ENCODE measurements around the gene NHS.

NHS gene

DNA sequence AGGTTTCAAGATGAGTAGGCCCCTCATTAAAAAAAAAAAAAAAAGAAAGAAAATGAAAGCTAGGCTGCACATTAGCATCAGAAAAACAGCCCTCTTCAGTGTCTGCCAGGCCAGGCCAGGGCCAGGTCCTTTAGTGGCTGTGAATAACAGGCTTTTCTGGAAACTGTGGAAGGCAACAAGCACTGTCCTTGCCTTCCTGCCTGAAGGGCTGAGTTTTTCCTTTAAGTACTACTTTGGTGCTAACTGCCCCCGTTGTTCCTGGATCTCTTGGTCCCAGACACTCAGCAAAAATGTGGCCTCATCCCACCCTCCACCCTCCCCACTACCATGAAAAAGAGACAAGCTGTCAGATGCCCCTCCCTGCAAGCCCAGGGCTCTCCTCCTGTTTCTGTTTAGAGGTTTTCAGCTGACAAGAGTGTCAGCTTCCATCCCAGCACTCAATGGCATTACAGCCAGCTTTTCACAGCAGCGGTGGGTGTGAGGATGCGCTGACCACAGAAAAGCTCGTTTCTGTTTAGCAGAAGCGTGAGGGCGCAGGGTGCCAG is 174.2 kb downstream of the NHS start:
- Mint-ChIP-seq H3K27me3 (ENCODE audit: low read depth) (no peaks in the 10 kb centered on the region), H3K4me3 (no peak overlapping the region), H3K9me3 (no peaks in the 10 kb centered on the region), H3K27ac (no peak overlapping the region), H3K36me3 (ENCODE audit: low read depth) (no peaks in the 10 kb centered on the region), H3K4me1 (ENCODE audit: low read depth) (peaks cover 6% of the 10 kb centered on the region)

DNA sequence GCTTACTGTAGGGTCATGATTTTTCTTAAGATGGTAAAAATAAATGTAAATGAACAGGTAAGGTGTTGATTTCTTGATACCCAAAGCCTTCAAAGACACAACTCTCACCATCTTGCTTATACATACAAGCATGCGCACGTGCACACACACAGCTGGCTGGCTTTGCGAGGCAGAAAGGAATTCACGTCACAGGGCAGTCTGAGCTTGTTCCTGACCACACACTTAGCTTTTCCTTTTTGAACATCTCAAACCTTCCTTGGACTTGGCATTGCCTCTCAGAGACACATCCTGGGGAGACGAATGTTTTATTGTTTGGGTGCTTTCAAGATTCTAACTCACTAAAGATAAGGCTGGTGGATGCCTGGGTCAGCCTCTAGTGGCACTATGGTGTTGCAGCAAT is 175.0 kb downstream of the NHS start:
- peaks cover 6% of the 10 kb centered on the region for H3K4me1 Mint-ChIP-seq (ENCODE audit: low read depth)
- H3K27me3 Mint-ChIP-seq (ENCODE audit: low read depth) = no peaks in the 10 kb centered on the region
- no peak overlapping the region for H3K4me3 Mint-ChIP-seq
- no peaks in the 10 kb centered on the region for H3K36me3 Mint-ChIP-seq (ENCODE audit: low read depth)
- H3K9me3 Mint-ChIP-seq = no peaks in the 10 kb centered on the region
- no peak overlapping the region for H3K27ac Mint-ChIP-seq

DNA sequence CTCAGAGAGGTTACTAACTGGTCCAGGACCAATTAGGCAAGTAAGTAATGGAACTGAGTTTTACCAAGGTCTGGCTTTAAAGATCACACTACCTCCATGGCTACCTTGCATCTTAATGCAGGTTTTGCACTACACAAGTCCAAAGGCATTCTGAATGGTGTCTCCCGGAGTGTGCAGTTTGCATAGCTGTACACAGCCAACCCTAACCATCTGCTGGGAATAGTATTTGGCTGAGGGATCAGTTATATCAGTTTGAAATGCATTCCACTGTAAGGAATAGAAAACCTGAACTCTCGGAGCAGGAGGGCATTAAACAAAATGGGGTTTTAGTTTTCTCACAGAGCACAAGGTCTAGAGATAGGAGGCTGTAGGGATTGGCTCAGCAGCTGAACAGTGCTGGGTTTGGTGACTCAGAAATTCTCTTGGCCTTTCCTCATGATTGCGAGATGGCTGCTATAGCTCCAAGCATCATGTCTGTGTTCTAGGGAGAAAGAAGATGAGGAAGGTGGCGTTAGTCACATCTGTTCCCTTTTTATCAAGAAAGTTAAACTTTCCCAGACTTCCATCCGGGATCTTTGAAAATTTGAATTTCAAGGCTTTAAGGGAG is 177.1 kb downstream of the NHS start:
- Mint-ChIP-seq H3K4me3 (no peak overlapping the region), H3K4me1 (ENCODE audit: low read depth) (peaks cover 6% of the 10 kb centered on the region), H3K27me3 (ENCODE audit: low read depth) (no peaks in the 10 kb centered on the region), H3K9me3 (no peaks in the 10 kb centered on the region), H3K36me3 (ENCODE audit: low read depth) (no peaks in the 10 kb centered on the region), H3K27ac (no peak overlapping the region)

DNA sequence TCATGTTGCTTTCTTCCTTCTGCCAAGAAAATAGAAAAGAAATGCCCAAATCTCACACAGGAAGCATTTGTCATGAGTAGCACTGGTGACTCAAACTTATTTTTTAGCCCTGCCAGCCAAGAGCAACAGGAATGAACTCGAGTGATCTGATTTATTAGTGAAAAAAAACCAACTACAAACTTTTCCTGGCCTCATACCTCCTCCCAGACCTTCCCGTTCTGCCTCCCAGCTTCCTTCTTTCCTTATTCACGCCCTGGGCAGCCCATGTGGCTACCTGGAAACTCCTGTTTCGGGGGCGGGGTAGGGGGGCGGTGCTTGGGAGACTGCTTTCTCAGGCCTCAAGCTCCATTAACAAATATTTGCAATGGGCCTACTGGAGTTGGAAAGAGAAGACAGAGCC is 178.5 kb downstream of the NHS start:
- no peaks in the 10 kb centered on the region for H3K36me3 Mint-ChIP-seq (ENCODE audit: low read depth)
- peaks cover 6% of the 10 kb centered on the region for H3K4me1 Mint-ChIP-seq (ENCODE audit: low read depth)
- no peaks in the 10 kb centered on the region for H3K9me3 Mint-ChIP-seq
- H3K4me3 Mint-ChIP-seq = no peak overlapping the region
- H3K27ac Mint-ChIP-seq = no peak overlapping the region
- H3K27me3 Mint-ChIP-seq (ENCODE audit: low read depth) = no peaks in the 10 kb centered on the region

DNA sequence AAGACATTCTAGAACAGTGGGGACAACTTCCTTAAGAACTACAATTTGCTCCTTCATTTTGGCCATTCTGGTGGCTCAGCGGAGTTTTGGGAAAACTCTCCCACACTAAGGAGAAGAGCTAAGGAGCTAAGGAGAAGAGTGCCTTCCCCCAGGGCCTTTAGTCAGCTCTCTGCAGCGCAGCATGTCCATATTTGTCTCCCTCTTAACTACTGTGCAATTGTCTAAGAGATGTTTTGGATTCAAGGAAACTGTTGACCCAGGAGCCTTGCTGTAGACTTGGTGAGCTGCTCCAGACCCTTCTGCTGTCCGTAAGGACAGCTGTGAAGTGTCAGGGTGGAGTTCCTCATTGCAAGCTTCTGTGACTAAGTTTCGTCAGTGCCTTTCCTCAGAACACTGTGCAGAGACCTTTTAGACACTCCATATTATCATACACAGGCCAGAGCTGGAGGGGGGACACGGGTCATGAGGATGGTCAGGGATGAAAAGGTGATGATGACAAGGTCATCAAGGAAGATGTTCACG is 179.0 kb downstream of the NHS start:
- H3K36me3 Mint-ChIP-seq (ENCODE audit: low read depth) = no peaks in the 10 kb centered on the region
- no peak overlapping the region for H3K4me3 Mint-ChIP-seq
- no peaks in the 10 kb centered on the region for H3K9me3 Mint-ChIP-seq
- H3K27ac Mint-ChIP-seq = no peak overlapping the region
- peaks cover 6% of the 10 kb centered on the region for H3K4me1 Mint-ChIP-seq (ENCODE audit: low read depth)
- H3K27me3 Mint-ChIP-seq (ENCODE audit: low read depth) = no peaks in the 10 kb centered on the region

DNA sequence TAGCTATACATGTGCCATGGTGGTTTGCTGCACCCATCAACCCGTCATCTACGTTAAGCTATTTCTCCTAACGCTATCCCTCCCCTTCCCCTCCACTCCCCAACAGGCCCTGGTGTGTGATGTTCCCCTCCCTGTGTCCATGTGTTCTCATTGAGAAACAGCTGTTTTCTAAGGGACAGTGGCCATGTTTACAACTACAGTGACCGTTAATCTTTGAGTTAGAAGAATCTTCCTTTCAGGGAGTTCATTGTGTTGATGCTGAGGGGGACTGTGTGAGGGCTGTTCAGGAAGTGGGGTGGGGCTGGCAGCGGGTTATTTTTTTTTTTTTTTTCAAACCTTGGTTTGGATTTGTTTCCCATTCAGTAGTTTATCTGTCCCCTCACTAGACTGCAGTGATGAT is 179.9 kb downstream of the NHS start:
- H3K4me3 Mint-ChIP-seq = no peak overlapping the region
- no peaks in the 10 kb centered on the region for H3K27me3 Mint-ChIP-seq (ENCODE audit: low read depth)
- H3K9me3 Mint-ChIP-seq = no peaks in the 10 kb centered on the region
- H3K4me1 Mint-ChIP-seq (ENCODE audit: low read depth) = no peaks in the 10 kb centered on the region
- no peaks in the 10 kb centered on the region for H3K36me3 Mint-ChIP-seq (ENCODE audit: low read depth)
- H3K27ac Mint-ChIP-seq = no peak overlapping the region

DNA sequence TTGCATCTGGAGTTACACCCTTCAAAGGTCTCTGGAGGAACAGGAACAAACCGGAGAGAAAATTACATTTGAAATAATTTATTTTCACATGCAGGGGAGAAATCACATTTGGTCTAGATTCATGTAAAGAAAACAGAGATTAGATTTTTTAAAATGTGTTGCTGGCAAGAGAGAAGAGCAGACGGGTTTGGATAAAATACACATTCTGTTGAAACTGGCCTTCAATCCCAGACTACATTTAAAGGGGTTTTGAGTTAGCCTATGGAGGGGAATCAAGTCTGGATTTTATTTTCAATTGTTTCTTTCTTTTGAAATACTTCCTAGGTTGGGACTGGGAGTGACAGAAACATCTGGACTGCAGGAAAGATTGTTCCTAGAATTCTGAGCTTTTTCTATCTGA is 180.8 kb downstream of the NHS start:
- Mint-ChIP-seq H3K4me3 (no peak overlapping the region), H3K4me1 (ENCODE audit: low read depth) (no peaks in the 10 kb centered on the region), H3K9me3 (no peaks in the 10 kb centered on the region), H3K27me3 (ENCODE audit: low read depth) (no peaks in the 10 kb centered on the region), H3K27ac (no peak overlapping the region), H3K36me3 (ENCODE audit: low read depth) (no peaks in the 10 kb centered on the region)

DNA sequence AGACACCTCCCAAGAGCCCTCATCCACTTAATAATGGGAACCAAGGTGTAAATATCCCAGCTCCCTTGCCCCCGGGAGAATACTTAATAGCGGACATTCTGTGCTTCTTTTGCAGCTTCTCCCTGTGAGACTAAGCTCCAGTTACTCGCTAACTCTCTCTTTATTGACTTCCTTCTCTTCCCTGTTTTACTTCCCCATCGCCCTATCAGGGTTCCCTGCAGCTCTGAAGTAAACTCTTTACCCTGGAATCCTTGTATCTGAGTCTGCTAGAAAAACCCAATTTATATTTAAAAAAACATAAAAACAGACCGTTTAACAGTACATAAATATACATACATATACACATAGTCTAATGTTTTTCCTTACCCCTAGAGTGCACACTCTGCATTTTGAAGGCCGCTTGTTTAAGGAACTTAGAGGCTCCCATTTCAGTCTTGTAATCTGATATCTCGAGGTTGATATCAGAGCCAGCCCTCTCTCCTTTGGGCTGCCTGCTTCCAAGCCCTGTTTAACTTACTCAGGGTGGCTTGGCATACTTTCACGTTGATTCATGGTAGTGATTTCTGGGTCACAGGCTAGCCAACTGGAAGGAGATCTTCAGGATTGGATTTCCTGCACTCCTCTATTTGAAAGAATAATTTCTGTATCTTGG is 184.9 kb downstream of the NHS start:
- Mint-ChIP-seq H3K4me3 (no peak overlapping the region), H3K27ac (no peak overlapping the region), H3K36me3 (ENCODE audit: low read depth) (no peaks in the 10 kb centered on the region), H3K27me3 (ENCODE audit: low read depth) (no peaks in the 10 kb centered on the region), H3K9me3 (no peaks in the 10 kb centered on the region), H3K4me1 (ENCODE audit: low read depth) (peaks cover 4% of the 10 kb centered on the region)

DNA sequence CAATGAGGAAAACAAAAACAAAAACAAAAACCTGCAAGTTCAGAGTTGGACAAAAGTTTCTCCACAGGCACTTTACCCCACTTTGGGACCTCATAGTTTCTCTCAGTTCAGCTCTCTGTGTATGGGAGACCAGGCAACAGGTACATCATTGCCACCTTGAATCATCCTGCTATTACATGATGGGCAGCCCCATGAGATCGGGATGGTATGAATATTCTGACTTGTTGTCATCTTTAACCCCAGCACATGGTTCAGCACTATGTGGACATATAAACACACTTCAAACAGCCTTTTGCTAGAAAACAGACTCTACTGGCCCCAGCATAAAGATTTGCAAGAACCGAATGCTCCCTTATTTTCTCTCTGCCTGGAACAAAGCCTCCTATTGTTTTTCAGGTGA is 185.4 kb downstream of the NHS start:
- peaks cover 4% of the 10 kb centered on the region for H3K4me1 Mint-ChIP-seq (ENCODE audit: low read depth)
- H3K27me3 Mint-ChIP-seq (ENCODE audit: low read depth) = no peaks in the 10 kb centered on the region
- no peak overlapping the region for H3K4me3 Mint-ChIP-seq
- H3K27ac Mint-ChIP-seq = no peak overlapping the region
- H3K36me3 Mint-ChIP-seq (ENCODE audit: low read depth) = no peaks in the 10 kb centered on the region
- no peaks in the 10 kb centered on the region for H3K9me3 Mint-ChIP-seq

DNA sequence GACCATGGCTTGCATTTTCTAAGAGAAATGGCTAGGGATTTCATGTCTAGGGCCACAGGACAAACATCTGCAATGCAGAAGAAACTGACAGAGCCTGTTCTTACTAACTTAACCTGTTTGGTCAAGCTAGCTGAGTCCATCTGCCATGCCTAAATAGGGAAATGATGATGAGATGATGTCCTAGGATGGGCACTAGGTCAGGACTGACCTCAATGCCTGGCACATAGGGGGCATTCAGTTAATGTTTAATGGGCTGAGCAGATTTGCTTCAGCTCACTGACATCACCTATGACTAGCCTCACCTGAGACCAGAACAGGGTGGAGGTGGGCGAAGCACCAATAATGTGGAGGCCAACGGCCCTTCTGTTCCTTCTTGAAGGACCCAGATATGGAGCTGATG is 188.1 kb downstream of the NHS start:
- Mint-ChIP-seq H3K4me3 (no peak overlapping the region), H3K4me1 (ENCODE audit: low read depth) (peaks cover 4% of the 10 kb centered on the region), H3K36me3 (ENCODE audit: low read depth) (no peaks in the 10 kb centered on the region), H3K27ac (no peak overlapping the region), H3K27me3 (ENCODE audit: low read depth) (no peaks in the 10 kb centered on the region), H3K9me3 (no peaks in the 10 kb centered on the region)

DNA sequence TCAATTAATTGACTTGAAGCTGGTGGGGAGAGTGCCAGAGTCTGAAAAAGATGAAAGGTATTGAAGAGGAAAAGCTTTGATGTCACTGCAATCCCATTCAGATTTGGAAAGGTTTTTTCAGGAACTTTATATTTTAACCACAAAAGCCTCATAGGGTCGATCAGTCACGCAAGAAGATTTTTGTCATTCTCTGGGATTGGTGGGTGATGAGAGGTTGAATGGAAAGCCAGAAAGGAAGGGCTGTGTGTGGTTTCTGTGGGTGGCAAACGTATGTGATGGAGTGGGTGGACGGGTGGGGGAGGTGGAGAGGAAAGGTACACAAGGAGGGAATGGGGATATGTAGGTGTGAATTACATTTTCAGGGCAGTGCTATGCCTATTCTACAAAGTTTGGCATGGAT is 188.5 kb downstream of the NHS start:
- H3K27me3 Mint-ChIP-seq (ENCODE audit: low read depth) = no peaks in the 10 kb centered on the region
- no peaks in the 10 kb centered on the region for H3K9me3 Mint-ChIP-seq
- H3K4me3 Mint-ChIP-seq = no peak overlapping the region
- no peaks in the 10 kb centered on the region for H3K36me3 Mint-ChIP-seq (ENCODE audit: low read depth)
- H3K4me1 Mint-ChIP-seq (ENCODE audit: low read depth) = peaks cover 4% of the 10 kb centered on the region
- H3K27ac Mint-ChIP-seq = no peak overlapping the region

DNA sequence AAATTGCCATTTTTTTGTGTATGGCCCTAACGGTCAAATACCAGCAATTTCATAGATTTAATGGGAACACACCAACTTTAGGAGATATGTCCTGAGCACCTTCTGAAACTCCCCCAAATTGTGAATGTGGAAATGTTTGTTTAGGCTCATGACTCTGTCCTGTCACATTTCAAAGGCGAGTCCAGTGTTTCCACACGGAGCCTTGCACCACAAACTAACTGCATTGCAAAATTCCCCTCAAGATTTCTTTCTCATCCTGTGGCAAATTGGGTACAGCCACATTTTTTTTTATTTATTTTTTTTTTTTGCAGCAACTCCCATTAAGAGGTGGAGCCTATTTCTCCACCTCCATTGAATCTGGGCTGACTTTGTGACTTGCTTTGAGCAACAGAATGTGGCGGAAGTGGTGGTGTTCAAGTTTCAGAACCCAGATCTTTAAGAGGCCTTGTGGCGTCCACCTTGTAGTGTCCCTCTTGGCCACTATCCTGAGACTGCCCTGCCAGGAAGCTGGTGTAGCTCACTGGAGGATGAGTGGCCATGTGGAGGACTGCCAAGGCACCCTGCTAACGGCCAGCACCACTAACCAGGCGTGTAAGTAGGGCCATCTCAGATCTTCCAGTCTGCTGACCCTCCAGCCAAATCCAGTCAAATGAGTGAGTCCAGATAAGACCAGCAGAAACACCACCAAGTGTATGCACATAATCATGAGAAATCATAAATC is 189.8 kb downstream of the NHS start:
- H3K9me3 Mint-ChIP-seq = no peaks in the 10 kb centered on the region
- peaks cover 4% of the 10 kb centered on the region for H3K4me1 Mint-ChIP-seq (ENCODE audit: low read depth)
- H3K36me3 Mint-ChIP-seq (ENCODE audit: low read depth) = no peaks in the 10 kb centered on the region
- H3K4me3 Mint-ChIP-seq = no peak overlapping the region
- no peak overlapping the region for H3K27ac Mint-ChIP-seq
- H3K27me3 Mint-ChIP-seq (ENCODE audit: low read depth) = no peaks in the 10 kb centered on the region

DNA sequence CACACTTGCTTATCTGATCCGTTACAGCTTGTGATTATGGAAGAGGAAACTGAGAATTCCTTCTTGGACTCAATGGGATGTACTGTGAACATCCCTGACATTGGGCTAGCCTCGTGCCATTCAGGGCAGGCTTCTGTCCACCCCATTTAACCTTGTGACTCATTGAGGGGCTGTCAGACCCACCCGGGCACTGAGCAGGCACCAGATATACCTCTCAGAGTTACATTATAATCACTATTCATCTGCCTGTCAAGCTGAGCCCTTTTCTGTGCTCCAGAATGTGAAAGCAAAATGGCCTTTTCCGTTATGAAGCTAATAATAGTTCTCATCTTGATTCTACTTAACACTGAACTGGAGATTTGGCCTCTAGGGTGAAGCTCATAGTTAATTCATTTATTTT is 191.7 kb downstream of the NHS start:
- Mint-ChIP-seq H3K9me3 (no peaks in the 10 kb centered on the region), H3K4me3 (no peak overlapping the region), H3K27ac (no peak overlapping the region), H3K4me1 (ENCODE audit: low read depth) (peaks cover 4% of the 10 kb centered on the region), H3K27me3 (ENCODE audit: low read depth) (no peaks in the 10 kb centered on the region), H3K36me3 (ENCODE audit: low read depth) (no peaks in the 10 kb centered on the region)

DNA sequence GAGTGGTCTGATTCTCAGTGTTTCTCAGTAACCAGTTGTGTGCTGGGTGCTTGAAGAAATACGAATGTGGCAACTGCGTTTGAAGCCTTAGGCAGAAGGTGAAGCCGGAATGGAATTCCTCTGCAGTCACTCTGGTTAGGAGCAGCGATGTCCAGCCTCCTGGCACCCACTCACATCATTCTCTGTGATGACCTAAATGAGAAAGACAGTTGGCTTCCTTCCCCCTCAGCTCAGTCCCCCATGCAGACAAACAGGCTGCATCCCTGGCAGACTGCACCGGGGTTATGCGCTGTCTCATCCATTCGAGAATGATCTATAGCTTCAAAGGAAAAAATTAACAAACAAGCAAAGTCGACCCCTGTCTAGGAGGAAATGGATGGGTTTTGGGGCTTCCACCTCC is 192.2 kb downstream of the NHS start:
- Mint-ChIP-seq H3K27ac (no peak overlapping the region), H3K4me1 (ENCODE audit: low read depth) (peaks cover 4% of the 10 kb centered on the region), H3K9me3 (no peaks in the 10 kb centered on the region), H3K4me3 (no peak overlapping the region), H3K36me3 (ENCODE audit: low read depth) (no peaks in the 10 kb centered on the region), H3K27me3 (ENCODE audit: low read depth) (no peaks in the 10 kb centered on the region)

DNA sequence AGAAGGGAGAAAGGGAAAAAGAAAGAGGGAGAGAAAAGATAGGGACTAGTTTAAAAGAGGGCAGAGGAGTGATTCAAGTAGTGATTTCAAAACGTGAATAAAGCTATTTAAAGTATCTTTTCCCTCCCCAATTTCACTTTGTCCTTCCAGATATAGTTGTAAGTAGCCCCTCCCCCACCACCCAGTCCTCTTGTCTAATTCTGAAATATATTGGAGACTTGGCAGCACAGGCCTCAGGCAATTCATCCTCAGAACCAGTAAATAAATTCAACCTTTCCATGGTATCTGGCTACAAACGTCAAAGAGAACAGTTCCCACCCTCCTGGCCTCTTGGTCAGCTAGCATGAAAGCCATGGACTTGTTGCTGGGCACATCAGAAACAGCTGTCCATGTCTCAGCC is 192.8 kb downstream of the NHS start:
- Mint-ChIP-seq H3K36me3 (ENCODE audit: low read depth) (no peaks in the 10 kb centered on the region), H3K4me3 (no peak overlapping the region), H3K4me1 (ENCODE audit: low read depth) (peaks cover 4% of the 10 kb centered on the region), H3K9me3 (no peaks in the 10 kb centered on the region), H3K27ac (no peak overlapping the region), H3K27me3 (ENCODE audit: low read depth) (no peaks in the 10 kb centered on the region)

Data from T-helper 1 cell treated with Interleukin-12 subunit alpha and Interleukin-12 subunit beta and Interleukin-4 antibody, amounts not matched to agents 30 μg/mL and 1 μg/mL, for 36 hours (primary cell).